RWPE2 (cell line): ENCODE measurements around the gene TGM2.

Source experiments
- ATAC-seq: fragments of 200-7000 bp; cut with Tn5 transposase; 3 replicates; pipeline ENCODE4 v1.9.1; 2021; ENCODE audit warnings: low read depth
- DNase-seq: peaks from one replicate; pipeline ENCODE4 v3.0.0-alpha.2; 2020; ENCODE audit warnings: low spot score
- H3K27ac ChIP-seq: fragments of 450-650 bp; 2 replicates; pipeline ENCODE4 v1.5.1; 2017; ENCODE audit warnings: mild to moderate bottlenecking; ENCODE audit not compliant: poor library complexity, severe bottlenecking
- H3K27me3 ChIP-seq: fragments of 250-450 bp; sonication (Bioruptor Pico); 2 replicates; pipeline ENCODE4 v1.5.1; 2021; ENCODE audit warnings: mild to moderate bottlenecking, moderate library complexity; ENCODE audit not compliant: insufficient read depth, poor library complexity, severe bottlenecking
- H3K36me3 ChIP-seq: fragments of 250-450 bp; sonication (Bioruptor Pico); 2 replicates; pipeline ENCODE4 v1.5.1; 2020; ENCODE audit warnings: low read depth, mild to moderate bottlenecking, moderate library complexity
- H3K4me1 ChIP-seq: fragments of 250-450 bp; sonication (Bioruptor Pico); 2 replicates; pipeline ENCODE4 v1.5.1; 2021; ENCODE audit warnings: mild to moderate bottlenecking, moderate library complexity; ENCODE audit not compliant: insufficient read depth, poor library complexity, severe bottlenecking
- H3K4me3 ChIP-seq: fragments of 250-450 bp; sonication (Bioruptor Pico); 2 replicates; pipeline ENCODE4 v1.5.1; 2021; ENCODE audit warnings: mild to moderate bottlenecking, moderate library complexity; ENCODE audit not compliant: severe bottlenecking
- H3K9me3 ChIP-seq: fragments of 250-450 bp; sonication (Bioruptor Pico); 2 replicates; pipeline ENCODE4 v1.5.1; 2021; ENCODE audit warnings: mild to moderate bottlenecking, moderate library complexity; ENCODE audit not compliant: severe bottlenecking
- CTCF ChIP-seq: fragments of 450-650 bp; IDR thresholded peaks from one replicate; pipeline ENCODE4 v1.5.1; 2017; ENCODE audit warnings: mild to moderate bottlenecking, moderate library complexity; ENCODE audit not compliant: poor library complexity, severe bottlenecking

The TGM2 gene

DNA sequence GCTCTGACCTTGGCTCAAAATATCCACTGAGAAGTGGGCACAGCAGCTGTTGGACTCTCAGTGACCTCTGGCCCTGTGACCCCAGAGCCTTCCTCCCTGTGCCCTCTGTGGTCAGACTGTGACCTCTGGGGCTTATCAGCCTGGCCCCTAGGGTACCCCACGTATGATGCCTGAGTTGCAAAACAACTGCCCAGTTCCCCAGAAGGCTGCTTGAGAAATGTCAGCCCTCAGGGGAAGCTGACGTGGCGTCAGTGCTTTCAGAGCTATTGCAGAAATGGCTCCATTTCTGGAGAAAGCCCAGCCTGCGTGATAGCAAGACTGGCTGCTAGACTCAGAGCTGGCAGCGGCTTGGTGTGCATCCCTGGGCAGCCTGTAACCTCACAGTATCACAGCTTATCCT lies 31.5 kb upstream of the TGM2 start:
- Histone ChIP-seq H3K36me3 (no peaks in the 10 kb centered on the region), H3K27ac (peak overlapping the region; percentile 74), H3K27me3 (no peaks in the 10 kb centered on the region), H3K9me3 (no peaks in the 10 kb centered on the region), H3K4me3 (no peak overlapping the region), H3K4me1 (peaks cover 33% of the 10 kb centered on the region)
- ATAC-seq (peak; percentile 10; the same call in 1 of the 3 replicates), DNase-seq (peak; percentile 80)
- TF ChIP-seq CTCF = no peak

DNA sequence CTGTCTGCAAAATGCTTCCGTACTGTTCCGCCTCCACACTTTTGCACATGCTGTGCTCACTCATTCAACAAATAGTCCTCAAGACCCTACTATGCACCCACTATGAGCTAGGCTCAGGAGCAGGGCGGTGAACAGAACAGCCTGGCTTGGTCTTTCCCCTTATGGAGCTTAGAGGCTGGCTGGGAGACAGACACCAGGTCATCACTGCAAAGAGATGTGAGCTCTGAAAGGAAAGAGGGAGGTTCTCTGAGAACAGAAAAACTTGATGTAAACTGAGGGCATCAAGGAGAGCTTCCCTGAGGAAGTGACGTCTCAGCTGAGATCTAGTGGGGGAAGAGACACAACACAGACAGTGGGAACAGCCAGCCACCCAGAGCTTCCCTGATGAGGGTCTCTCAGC lies 31.0 kb upstream of the TGM2 start:
- TF ChIP-seq CTCF = no peak
- Histone ChIP-seq H3K27ac (peak overlapping the region; percentile 74), H3K36me3 (no peaks in the 10 kb centered on the region), H3K4me1 (peaks cover 28% of the 10 kb centered on the region), H3K27me3 (no peaks in the 10 kb centered on the region), H3K4me3 (no peak overlapping the region), H3K9me3 (no peaks in the 10 kb centered on the region)
- no peak for DNase-seq
- no peak for ATAC-seq

GRCh38 chr20:38195521-38195920 lies 30.5 kb upstream of the TGM2 start:
- peak overlapping the region; percentile 74 for H3K27ac ChIP-seq
- peak; percentile 74 for DNase-seq
- no peak for TF ChIP-seq CTCF
- peaks cover 27% of the 10 kb centered on the region for H3K4me1 ChIP-seq
- H3K4me3 ChIP-seq = no peak overlapping the region
- ATAC-seq = peak; percentile 32; the same call in 2 of the 3 replicates
- H3K9me3 ChIP-seq = no peaks in the 10 kb centered on the region
- H3K36me3 ChIP-seq = no peaks in the 10 kb centered on the region
- H3K27me3 ChIP-seq = no peaks in the 10 kb centered on the region

GRCh38 chr20:38194971-38195504 lies 30.0 kb upstream of the TGM2 start:
- H3K4me1 ChIP-seq = peaks cover 27% of the 10 kb centered on the region
- TF ChIP-seq CTCF = no peak
- H3K9me3 ChIP-seq = no peaks in the 10 kb centered on the region
- H3K36me3 ChIP-seq = no peaks in the 10 kb centered on the region
- no peak overlapping the region for H3K4me3 ChIP-seq
- DNase-seq (peak; percentile 70), ATAC-seq (no peak)
- H3K27ac ChIP-seq = no peak overlapping the region
- no peaks in the 10 kb centered on the region for H3K27me3 ChIP-seq

GRCh38 chr20:38193586-38194105 lies 28.6 kb upstream of the TGM2 start:
- Histone ChIP-seq H3K27me3 (no peaks in the 10 kb centered on the region), H3K27ac (no peak overlapping the region), H3K36me3 (no peaks in the 10 kb centered on the region), H3K4me1 (peaks cover 23% of the 10 kb centered on the region), H3K4me3 (no peak overlapping the region), H3K9me3 (no peaks in the 10 kb centered on the region)
- TF ChIP-seq CTCF = no peak
- ATAC-seq (no peak), DNase-seq (peak; percentile 75)
